Ishikawa (cell line): ENCODE measurements around the gene UFSP1.

Source experiments
- CEBPB ChIP-seq: IDR thresholded peaks from 2 replicates; pipeline ENCODE4 v1.6.1; 2012
- CREB1 ChIP-seq: IDR thresholded peaks from 2 replicates; pipeline ENCODE4 v1.6.1; 2012; ENCODE audit warnings: low read depth
- EGR1 ChIP-seq: IDR thresholded peaks from 2 replicates; pipeline ENCODE4 v1.6.1; 2012
- EP300 ChIP-seq: IDR thresholded peaks from 2 replicates; pipeline ENCODE4 v1.6.1; 2012; ENCODE audit warnings: borderline replicate concordance
- FOXM1 ChIP-seq: IDR thresholded peaks from 2 replicates; pipeline ENCODE4 v1.6.1; 2012; ENCODE audit warnings: low read depth, borderline replicate concordance
- MAX ChIP-seq: IDR thresholded peaks from 2 replicates; pipeline ENCODE4 v1.6.1; 2012
- NFIC ChIP-seq: IDR thresholded peaks from 2 replicates; pipeline ENCODE4 v1.6.1; 2012
- RAD21 ChIP-seq: IDR thresholded peaks from 2 replicates; pipeline ENCODE4 v1.6.1; 2012; ENCODE audit warnings: low read depth
- REST ChIP-seq: IDR thresholded peaks from 2 replicates; pipeline ENCODE4 v1.6.1; 2012; ENCODE audit warnings: low read depth, mild to moderate bottlenecking
- TAF1 ChIP-seq: IDR thresholded peaks from 2 replicates; pipeline ENCODE4 v1.6.1; 2012; ENCODE audit warnings: low read depth, mild to moderate bottlenecking
- TCF12 ChIP-seq: IDR thresholded peaks from 2 replicates; pipeline ENCODE4 v1.6.1; 2012; ENCODE audit warnings: low read depth
- TEAD4 ChIP-seq: IDR thresholded peaks from 2 replicates; pipeline ENCODE4 v1.6.1; 2012
- YY1 ChIP-seq: IDR thresholded peaks from 2 replicates; pipeline ENCODE4 v1.6.1; 2012; ENCODE audit warnings: low read depth

GRCh38 chr7:100893910-100894721 lies 4.6 kb upstream of the UFSP1 start:
- TF ChIP-seq RAD21 (no peak), REST (no peak), EP300 (no peak), MAX (no peak), TAF1 (no peak), CEBPB (no peak), FOXM1 (no peak), YY1 (no peak), CREB1 (no peak), TCF12 (no peak), EGR1 (no peak), NFIC (no peak), TEAD4 (no peak)
